Natural killer cell treated with Interleukin-12 subunit alpha and Interleukin-12 subunit beta and Interleukin-15 and Interleukin-18, amount 100 ng/mL, for 72 hours (primary cell): ENCODE data around the gene SORCS2. TPM values are rescaled to one million over a fixed set of nuclear protein-coding genes. Genes with fewer than 3 reads are reported as not detected.

ENCODE experiments used
- ATAC-seq, 2 donors: fragments of 150-1000 bp; cut with Tn5 transposase in 1 of 2; sonication (Bioruptor Pico), chemical (Tn5 transposase) in 1 of 2; 2 replicates each; pipeline ENCODE4 v1.10.0; 2021
- DNase-seq: peaks from one replicate; pipeline ENCODE4 v3.0.0; 2022; ENCODE audit warnings: low spot score
- H3K27ac Mint-ChIP-seq, 2 donors: 1 replicate in 1 of 2; 2 replicates in 1 of 2; pipeline ENCODE4 v1.8.0; 2022; ENCODE audit warnings: mixed read lengths in 2 of 2, mild to moderate bottlenecking in 1 of 2, moderate library complexity in 1 of 2
- H3K27me3 Mint-ChIP-seq, 2 donors: 1 replicate in 1 of 2; 2 replicates in 1 of 2; pipeline ENCODE4 v1.8.0; 2022; ENCODE audit warnings: mixed read lengths in 2 of 2
- H3K36me3 Mint-ChIP-seq: one replicate; pipeline ENCODE4 v1.8.0; 2022; ENCODE audit warnings: mixed read lengths
- H3K4me1 Mint-ChIP-seq, 2 donors: 1 replicate in 1 of 2; 2 replicates in 1 of 2; pipeline ENCODE4 v1.8.0; 2022; ENCODE audit warnings: low read depth in 2 of 2, mixed read lengths in 2 of 2, mild to moderate bottlenecking in 1 of 2
- H3K4me3 Mint-ChIP-seq: one replicate; pipeline ENCODE4 v1.8.0; 2022; ENCODE audit warnings: mixed read lengths
- H3K9me3 Mint-ChIP-seq: 2 replicates; pipeline ENCODE4 v1.8.0; 2022; ENCODE audit warnings: mixed read lengths
- total RNA-seq, 2 donors: library from RNA; stranded (reverse); gene quantifications; one replicate each; pipeline ENCODE4 v1.2.3, GENCODE V29; 2022

The SORCS2 gene
- total RNA-seq, 2 donors from 2014 or later, result 0.17 to 0.21 TPM

- ATAC-seq, result no peak
- Mint-ChIP-seq H3K27ac (no peak overlapping the region), H3K4me1 (no peaks in the 10 kb centered on the region), H3K9me3 (no peaks in the 10 kb centered on the region), H3K36me3 (no peaks in the 10 kb centered on the region), H3K27me3 (peaks cover 0 to 28% of the 10 kb centered on the region in 2 donors), H3K4me3 (no peak overlapping the region)
- no peak for DNase-seq
Observed at GRCh38 chr4:7301126-7301785, 108.9 kb downstream of the SORCS2 start.

GRCh38 chr4:7301846-7302630 is 109.7 kb downstream of the SORCS2 start:
- H3K27ac Mint-ChIP-seq, result no peak overlapping the region
- no peak for ATAC-seq
- DNase-seq, result no peak
- no peak overlapping the region for H3K4me3 Mint-ChIP-seq
- H3K36me3 Mint-ChIP-seq, result no peaks in the 10 kb centered on the region
- H3K9me3 Mint-ChIP-seq, result no peaks in the 10 kb centered on the region
- H3K27me3 Mint-ChIP-seq, result peaks cover 0 to 30% of the 10 kb centered on the region in 2 donors
- H3K4me1 Mint-ChIP-seq, result no peaks in the 10 kb centered on the region

DNA sequence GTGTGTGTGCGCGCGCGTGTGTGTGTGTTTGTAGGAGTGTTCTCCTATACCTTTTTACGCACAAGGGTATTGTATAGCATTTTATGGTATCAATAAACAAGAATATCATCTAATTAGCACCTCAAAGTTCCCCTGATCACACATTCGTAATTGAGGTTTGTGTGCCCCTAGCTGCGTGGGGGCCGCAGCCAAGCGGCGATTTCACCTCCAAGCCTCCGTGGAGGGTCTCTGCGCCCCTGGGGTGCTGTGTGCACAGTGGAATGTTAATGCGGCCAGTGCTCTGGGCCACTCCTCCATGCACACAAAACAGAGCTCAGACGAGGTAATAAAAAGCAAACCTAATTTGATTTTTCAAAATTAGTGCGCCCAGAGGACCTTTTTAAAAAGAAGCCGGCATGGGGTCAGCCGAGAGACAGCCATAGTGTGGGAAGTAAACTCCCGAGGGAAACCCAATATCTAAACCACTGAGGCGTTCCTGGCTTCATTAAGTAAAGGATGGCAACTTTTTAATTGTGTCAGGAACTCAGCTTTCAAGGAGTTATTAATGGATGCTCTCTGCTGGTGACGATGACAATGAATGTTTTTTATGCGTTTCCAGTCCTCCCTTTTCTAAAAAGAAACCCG is 110.6 kb downstream of the SORCS2 start:
- peaks cover 6 to 31% of the 10 kb centered on the region in 2 donors for H3K27me3 Mint-ChIP-seq
- no peaks in the 10 kb centered on the region for H3K9me3 Mint-ChIP-seq
- no peak overlapping the region for H3K27ac Mint-ChIP-seq
- DNase-seq, result no peak
- H3K4me1 Mint-ChIP-seq, result no peaks in the 10 kb centered on the region
- H3K4me3 Mint-ChIP-seq, result no peak overlapping the region
- no peaks in the 10 kb centered on the region for H3K36me3 Mint-ChIP-seq
- ATAC-seq, result no peak

DNA sequence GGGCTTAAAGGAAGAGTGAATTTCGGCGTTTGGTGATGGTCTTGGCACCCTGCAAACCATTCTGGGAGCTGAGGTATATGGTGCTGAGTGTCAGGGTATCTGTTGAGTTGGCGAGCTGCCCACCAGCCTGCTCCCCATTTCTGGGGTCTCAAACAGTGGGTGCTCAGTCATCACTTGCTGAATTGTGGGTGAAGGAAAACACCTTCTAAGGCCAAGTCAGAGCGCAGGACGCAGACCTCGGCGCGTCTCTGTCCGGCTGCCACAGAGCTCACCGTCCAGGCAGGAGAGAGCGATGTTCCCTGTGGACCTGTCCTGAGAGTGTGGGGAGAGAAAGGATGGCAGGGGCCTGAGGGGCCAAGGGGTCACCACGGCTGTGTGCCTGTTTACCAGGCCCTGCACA is 111.2 kb downstream of the SORCS2 start:
- Mint-ChIP-seq H3K4me1 (no peaks in the 10 kb centered on the region), H3K27me3 (peaks cover 11 to 33% of the 10 kb centered on the region in 2 donors), H3K9me3 (no peaks in the 10 kb centered on the region), H3K36me3 (no peaks in the 10 kb centered on the region), H3K27ac (no peak overlapping the region), H3K4me3 (no peak overlapping the region)
- DNase-seq (no peak), ATAC-seq (no peak)

- no peaks in the 10 kb centered on the region for H3K36me3 Mint-ChIP-seq
- ATAC-seq (no peak), DNase-seq (no peak)
- H3K27ac Mint-ChIP-seq, result no peak overlapping the region
- no peak overlapping the region for H3K4me3 Mint-ChIP-seq
- no peaks in the 10 kb centered on the region for H3K4me1 Mint-ChIP-seq
- peaks cover 15 to 36% of the 10 kb centered on the region in 2 donors for H3K27me3 Mint-ChIP-seq
- no peaks in the 10 kb centered on the region for H3K9me3 Mint-ChIP-seq
Observed at GRCh38 chr4:7304436-7304835, 112.1 kb downstream of the SORCS2 start.

GRCh38 chr4:7306021-7306965 is 114.0 kb downstream of the SORCS2 start:
- ATAC-seq (no peak), DNase-seq (no peak)
- Mint-ChIP-seq H3K4me3 (no peak overlapping the region), H3K27ac (no peak overlapping the region), H3K27me3 (peaks cover 19 to 37% of the 10 kb centered on the region in 2 donors), H3K36me3 (no peaks in the 10 kb centered on the region), H3K9me3 (no peaks in the 10 kb centered on the region), H3K4me1 (no peaks in the 10 kb centered on the region)

DNA sequence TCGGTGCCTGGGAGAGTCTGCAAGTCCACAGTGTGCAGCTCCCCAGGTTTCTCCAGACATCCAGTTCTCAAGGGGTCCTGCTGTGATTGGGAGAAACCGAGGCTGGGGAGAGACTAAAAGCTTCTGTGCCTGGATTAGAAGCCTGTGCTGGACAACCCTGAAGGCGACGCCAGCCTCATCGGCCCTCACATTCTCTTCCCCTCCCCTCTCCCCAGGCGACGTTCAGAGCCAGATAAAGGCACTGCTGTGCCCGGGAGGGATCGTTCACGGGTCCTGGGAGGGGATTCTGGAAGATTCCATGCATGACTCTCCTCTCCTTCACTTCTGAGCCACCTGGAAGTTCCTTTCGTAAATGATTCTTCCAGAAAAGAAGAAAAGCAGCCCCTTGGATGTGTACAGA is 114.6 kb downstream of the SORCS2 start:
- H3K27me3 Mint-ChIP-seq, result peaks cover 20 to 33% of the 10 kb centered on the region in 2 donors
- no peaks in the 10 kb centered on the region for H3K9me3 Mint-ChIP-seq
- H3K4me1 Mint-ChIP-seq, result no peaks in the 10 kb centered on the region
- no peak overlapping the region for H3K4me3 Mint-ChIP-seq
- no peaks in the 10 kb centered on the region for H3K36me3 Mint-ChIP-seq
- DNase-seq, result no peak
- H3K27ac Mint-ChIP-seq, result no peak overlapping the region
- ATAC-seq, result no peak

DNA sequence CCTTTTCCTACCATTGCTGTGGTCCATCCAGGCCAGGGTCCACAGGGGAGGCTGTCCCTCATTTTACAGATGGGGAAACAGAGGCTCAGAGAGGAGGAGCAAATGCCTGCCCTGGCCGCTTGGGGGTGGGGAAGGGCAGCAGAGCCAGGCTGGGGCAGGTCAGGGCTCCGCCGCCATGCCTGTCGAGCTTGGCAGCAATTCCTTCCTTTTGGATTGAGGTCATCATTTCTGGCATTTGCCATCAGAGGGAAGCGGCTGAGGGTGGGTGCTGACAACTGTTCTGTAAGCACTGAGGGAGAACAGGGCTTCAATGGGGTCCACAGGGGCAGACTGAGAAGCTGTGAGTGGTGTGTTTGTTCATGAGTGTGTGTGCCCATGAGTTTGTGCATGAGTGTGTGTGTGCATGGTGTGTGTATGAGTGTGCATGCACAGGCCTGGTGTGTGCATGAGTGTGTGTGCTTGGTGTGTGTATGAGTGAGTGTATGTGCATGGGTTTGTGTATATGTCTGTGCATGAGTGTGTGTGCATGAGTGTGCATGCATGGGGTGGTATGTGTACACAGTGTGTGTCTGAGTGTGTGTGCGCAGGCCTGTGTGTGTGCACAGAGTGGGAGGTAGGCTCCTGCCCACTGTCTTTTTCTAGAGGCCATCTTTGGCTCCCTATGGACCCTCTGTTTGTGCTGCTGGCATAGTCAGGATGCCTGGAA is 115.2 kb downstream of the SORCS2 start:
- H3K27ac Mint-ChIP-seq, result no peak overlapping the region
- no peaks in the 10 kb centered on the region for H3K4me1 Mint-ChIP-seq
- peaks cover 25 to 32% of the 10 kb centered on the region in 2 donors for H3K27me3 Mint-ChIP-seq
- no peak overlapping the region for H3K4me3 Mint-ChIP-seq
- H3K9me3 Mint-ChIP-seq, result no peaks in the 10 kb centered on the region
- ATAC-seq, result no peak
- no peak for DNase-seq
- no peaks in the 10 kb centered on the region for H3K36me3 Mint-ChIP-seq

DNA sequence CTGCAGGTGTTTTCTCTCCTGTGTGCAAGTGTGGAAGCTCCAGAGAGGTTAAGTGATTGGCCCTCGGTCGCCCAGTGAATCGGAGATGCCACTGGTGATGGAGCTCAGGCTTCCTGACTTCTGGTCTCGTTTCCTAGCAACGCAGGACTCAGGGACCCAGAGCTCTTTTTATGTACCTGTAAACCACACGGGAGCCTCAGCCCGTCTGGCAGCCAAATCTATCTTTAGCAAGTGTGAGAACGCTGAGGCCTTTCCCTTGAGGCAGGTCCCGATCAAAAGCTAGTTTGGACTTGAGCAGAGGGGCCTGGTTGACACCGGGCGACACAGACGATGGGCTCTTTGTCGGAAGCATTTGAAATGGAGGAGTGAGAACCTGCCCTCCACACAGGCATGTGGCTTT is 116.8 kb downstream of the SORCS2 start:
- ATAC-seq (no peak), DNase-seq (no peak)
- no peaks in the 10 kb centered on the region for H3K4me1 Mint-ChIP-seq
- H3K27ac Mint-ChIP-seq, result no peak overlapping the region
- H3K27me3 Mint-ChIP-seq, result peaks cover 25 to 30% of the 10 kb centered on the region in 2 donors
- no peaks in the 10 kb centered on the region for H3K9me3 Mint-ChIP-seq
- no peak overlapping the region for H3K4me3 Mint-ChIP-seq
- no peaks in the 10 kb centered on the region for H3K36me3 Mint-ChIP-seq

DNA sequence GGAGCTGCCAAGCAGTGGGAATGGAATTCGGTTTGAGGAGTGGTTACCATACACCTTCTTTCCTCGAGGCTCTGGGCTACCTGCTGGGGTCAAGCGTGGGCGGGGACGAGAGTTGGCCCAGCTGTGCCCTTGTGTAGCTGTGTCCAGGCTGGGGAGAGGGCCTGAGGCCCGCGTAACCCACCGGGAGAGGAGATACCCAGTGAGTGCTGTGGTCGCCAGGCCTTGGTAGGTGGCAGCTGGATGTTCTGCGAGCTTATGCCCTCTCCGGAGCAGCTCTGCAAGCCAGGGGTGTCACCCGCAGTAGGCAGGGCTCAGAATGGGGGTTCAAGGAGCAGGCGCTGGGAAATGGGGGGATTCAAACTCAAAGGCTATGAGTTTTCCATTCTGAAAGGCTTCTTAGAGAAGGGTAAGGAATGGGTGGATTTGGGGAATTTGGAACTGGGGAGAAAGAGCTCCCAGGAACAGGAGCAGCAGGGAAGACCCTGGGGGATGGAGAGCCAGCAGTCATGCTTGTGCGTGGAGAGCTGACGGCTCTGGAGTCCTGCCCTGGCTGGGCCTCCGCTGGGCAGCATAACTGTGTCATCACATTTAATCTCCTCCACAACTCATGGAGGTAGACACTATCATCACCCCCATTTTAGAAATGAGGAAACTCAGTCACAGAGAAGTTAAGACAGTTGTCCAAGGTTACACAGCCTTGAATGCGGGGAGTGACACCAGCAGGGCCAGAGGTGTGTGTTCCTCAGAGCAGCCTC is 117.5 kb downstream of the SORCS2 start:
- Mint-ChIP-seq H3K36me3 (no peaks in the 10 kb centered on the region), H3K4me1 (no peaks in the 10 kb centered on the region), H3K4me3 (no peak overlapping the region), H3K9me3 (no peaks in the 10 kb centered on the region), H3K27me3 (peaks cover 25 to 29% of the 10 kb centered on the region in 2 donors), H3K27ac (no peak overlapping the region)
- ATAC-seq, result no peak
- DNase-seq, result no peak

DNA sequence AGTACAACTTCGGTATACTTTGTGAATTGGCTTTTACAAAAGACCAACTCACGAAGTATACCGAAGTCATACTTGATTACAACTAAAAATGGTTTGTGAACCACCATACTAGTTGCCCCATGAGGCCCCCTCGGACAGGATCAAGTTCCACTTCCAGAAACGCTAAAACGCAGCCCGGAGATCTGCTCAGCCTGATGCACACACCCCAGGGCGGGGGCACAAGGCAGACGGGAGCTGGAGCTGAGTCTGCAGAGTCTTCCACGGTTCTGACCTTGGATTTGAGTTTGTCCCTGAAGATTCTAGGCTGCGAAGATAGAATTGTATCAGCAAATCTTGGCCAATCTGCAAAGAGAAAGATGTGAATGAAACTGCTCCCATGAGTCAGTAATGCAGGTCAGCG is 118.1 kb downstream of the SORCS2 start:
- DNase-seq, result no peak
- H3K36me3 Mint-ChIP-seq, result no peaks in the 10 kb centered on the region
- peaks cover 26 to 31% of the 10 kb centered on the region in 2 donors for H3K27me3 Mint-ChIP-seq
- no peaks in the 10 kb centered on the region for H3K9me3 Mint-ChIP-seq
- H3K27ac Mint-ChIP-seq, result no peak overlapping the region
- no peak overlapping the region for H3K4me3 Mint-ChIP-seq
- no peaks in the 10 kb centered on the region for H3K4me1 Mint-ChIP-seq
- no peak for ATAC-seq

DNA sequence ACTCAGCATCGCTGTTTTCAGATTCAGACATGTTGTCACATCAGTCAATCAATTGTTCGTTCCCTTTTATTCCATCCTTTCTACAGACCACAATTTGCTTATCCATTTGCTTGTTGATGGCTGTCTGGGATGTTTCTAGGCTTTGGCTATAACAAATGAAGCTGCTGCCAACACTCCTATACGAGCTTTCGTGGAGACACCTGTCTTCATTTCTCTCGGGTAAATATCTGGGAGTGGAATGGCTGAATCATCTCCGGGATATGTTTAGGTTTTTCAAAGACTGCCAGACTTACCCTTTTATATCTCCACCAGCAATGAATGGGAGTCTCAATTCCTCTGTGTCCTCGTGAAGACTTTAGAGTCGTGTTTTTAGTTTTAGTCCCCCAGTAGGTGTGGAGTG is 118.9 kb downstream of the SORCS2 start:
- H3K27me3 Mint-ChIP-seq, result peaks cover 34 to 36% of the 10 kb centered on the region in 2 donors
- no peaks in the 10 kb centered on the region for H3K36me3 Mint-ChIP-seq
- H3K27ac Mint-ChIP-seq, result no peak overlapping the region
- no peak for ATAC-seq
- DNase-seq, result no peak
- no peak overlapping the region for H3K4me3 Mint-ChIP-seq
- no peaks in the 10 kb centered on the region for H3K4me1 Mint-ChIP-seq
- no peaks in the 10 kb centered on the region for H3K9me3 Mint-ChIP-seq
